Measurements from ENCODE around the gene SDF4.

GRCh38 chr1:1167841-1168450, 63.9 kb downstream of the SDF4 start:
- TF ChIP-seq CTCF (IDR thresholded peaks at IDR 0.05; ENCODE audit: insufficient read depth, low read length, poor library complexity, severe bottlenecking) (no peak), EZH2phosphoT487 (conservative IDR thresholded peaks at IDR 0.05; ENCODE audit: low read length) (no peak)

All from SU-DHL-6 (cell line).